Pancreas (tissue), 10 donors: Measurements from ENCODE around the gene SYNPR. TPM values are rescaled to one million over a fixed set of nuclear protein-coding genes. Genes with fewer than 3 reads are reported as not detected.
A peak's percentile ranks its signal among the peaks of the same experiment; 100 is the strongest.

ENCODE experiments used
- ATAC-seq, 4 donors: fragments of 200-7000 bp; cut with Tn5 transposase; one replicate each; pipeline versions ENCODE4 v1.8.0 to v1.9.1; 2020; ENCODE audit warnings: mild to moderate bottlenecking in 4 of 4, moderate library complexity in 4 of 4
- DNase-seq, 6 donors: peaks; one replicate each; pipeline ENCODE4 v3.0.0-alpha.2; 2020
- FAIRE-seq: peaks from 2 replicates; lab custom pipeline; 2012; peaks lifted over from hg19 to GRCh38; lab: Jason Lieb, UNC
- H3K27ac ChIP-seq, 4 donors: fragments of 200-600 bp; sonication (generic); 1 replicate in 3 of 4; 2 replicates in 1 of 4; pipeline versions ENCODE4 v1.5.0 to v1.8.0; 2020
- H3K27me3 ChIP-seq, 4 donors: fragments of 200-600 bp; one replicate each; pipeline ENCODE4 v1.8.0; 2021
- H3K36me3 ChIP-seq, 3 donors: fragments of 200-600 bp; sonication (generic) in 1 of 3; one replicate each; pipeline versions ENCODE4 v1.5.0 to v1.8.0; 2020 to 2021
- H3K4me1 ChIP-seq, 3 donors: fragments of 200-600 bp; one replicate each; pipeline ENCODE4 v1.8.0; 2021
- H3K4me3 ChIP-seq, 4 donors: fragments of 200-600 bp; sonication (generic) in 2 of 4; one replicate each; pipeline versions ENCODE4 v1.5.0 to v1.8.0; 2020 to 2021
- H3K9me3 ChIP-seq, 4 donors: fragments of 200-600 bp; one replicate each; pipeline ENCODE4 v1.8.0; 2021
- CTCF ChIP-seq, 4 donors: fragments of 200-600 bp; sonication (generic) in 3 of 4; IDR thresholded peaks; one replicate each; pipeline versions ENCODE4 v1.5.0 to v1.8.0; 2021; ENCODE audit warnings: antibody characterized with exemption in 4 of 4
- WGBS, 2 donors: extraction: QIAGEN DNeasy Blood & Tissue Kit; methylation state at CpG; one replicate each; pipeline ENCODE4 v1.1.7; 2013; 5-methylcytosine and 5-hydroxymethylcytosine counted together
- intact Hi-C, 3 donors: fragments of 100-400 bp; cut with DNase I; formaldehyde crosslinking; loops; one replicate each; pipeline versions ENCODE4 v1.11.1 to v1.14.2; 2022
- polyA plus RNA-seq, 2 donors: library from polyadenylated mRNA; stranded (reverse); fragments of 200-250 nt; gene quantifications; one replicate each; pipeline ENCODE4 v1.2.3, GENCODE V29; 2013
- total RNA-seq, 6 donors: library from RNA; stranded (reverse); fragmentation: NEBNext Ultra II Directional in 4 of 6; extraction: Animal tissue kit (Norgen Biotek cat#: 25700) in 4 of 6; gene quantifications; one replicate each; pipeline versions ENCODE4 v1.2.1 to v1.2.4, GENCODE V29; 2021 to 2023
- donor health status: healthy with polysubstance abuse.
- donor health status: DM: no; HTN: no; CAD: no; lungs with moderate emphysema.
- donor health status: DM: no; HTN: no; CAD: no.
- donor health status: control.
- donor health status: control.
- donor health status: Bipolar disorder and iron deficiency.
- donor health status: DM: yes; HTN: yes; CAD: no.
- donor health status: DM: no; HTN: no; CAD: no.
- donor health status: DM: no; HTN: no; CAD: no.
- donor health status: DM: yes; HTN: yes; CAD: no.

SYNPR gene
- total and polyA plus RNA-seq, 8 donors = 0.31 to 1.4 TPM; not detected in 6

DNA sequence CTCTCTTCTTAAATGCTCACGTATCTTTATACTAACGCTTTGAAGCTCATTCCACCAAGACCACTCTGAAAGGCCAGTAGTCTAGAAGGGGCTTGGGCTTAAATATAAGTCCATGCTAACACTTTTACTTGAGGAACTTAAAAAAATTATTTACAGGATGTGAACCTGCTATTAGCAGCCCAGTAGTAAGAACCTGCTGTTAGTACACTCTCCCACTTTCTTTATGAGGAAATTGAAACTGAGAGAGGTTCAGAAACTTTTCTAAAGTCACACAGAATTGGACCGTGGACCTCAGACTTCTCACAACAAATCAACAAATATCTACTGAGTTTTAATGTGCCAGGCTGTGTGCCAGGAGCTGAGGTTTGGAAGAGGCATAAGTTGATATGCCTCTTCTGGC is 53.4 kb downstream of the SYNPR start:
- intact Hi-C loops = no loop called here
- no peaks in the 10 kb centered on the region for H3K4me1 ChIP-seq
- no peak for FAIRE-seq

GRCh38 chr3:63333815-63334214 is 55.7 kb downstream of the SYNPR start:
- Histone ChIP-seq H3K27ac (no peak overlapping the region), H3K36me3 (no peaks in the 10 kb centered on the region), H3K9me3 (no peaks in the 10 kb centered on the region), H3K4me1 (no peaks in the 10 kb centered on the region), H3K27me3 (no peaks in the 10 kb centered on the region), H3K4me3 (no peak overlapping the region)
- DNase-seq (no peak), FAIRE-seq (no peak), ATAC-seq (no peak)
- TF ChIP-seq CTCF (IDR thresholded peaks at IDR 0.05) = peak in 1 of 4 donors; percentile 13
- 64 to 90% methylated on average over 1 of the region's 1 CpG for WGBS, 2 donors
- intact Hi-C loops = no loop called here

More for the DNA sequence above, 53.4 kb downstream of the SYNPR start:
- ATAC-seq = no peak
- Histone ChIP-seq H3K36me3 (no peaks in the 10 kb centered on the region), H3K4me3 (no peak overlapping the region), H3K9me3 (no peaks in the 10 kb centered on the region), H3K27me3 (no peaks in the 10 kb centered on the region), H3K27ac (no peak overlapping the region)
- WGBS, 2 donors = 83 to 88% methylated on average over 3 of the region's 3 CpGs
- DNase-seq = no peak
- TF ChIP-seq CTCF (IDR thresholded peaks at IDR 0.05) = no peak

DNA sequence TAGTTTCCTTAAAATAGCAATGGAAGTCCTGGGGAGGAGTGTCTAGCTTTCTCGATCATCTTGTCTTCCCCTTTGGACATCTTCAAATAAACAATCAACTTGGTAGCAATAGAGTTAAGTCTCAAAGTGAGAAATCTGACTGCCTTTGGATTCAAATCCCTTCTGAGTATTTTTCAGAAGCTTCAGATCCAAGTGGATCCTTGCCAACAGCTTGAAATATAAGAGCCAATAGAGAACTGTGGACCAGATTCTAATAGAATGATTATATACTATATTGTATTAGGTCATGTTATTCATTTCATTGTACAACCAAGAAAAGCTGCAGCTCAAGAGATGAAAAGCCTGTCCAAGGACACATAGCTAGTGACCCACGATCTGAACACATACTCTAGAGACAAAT is 60.2 kb downstream of the SYNPR start:
- Histone ChIP-seq H3K4me1 (no peaks in the 10 kb centered on the region), H3K4me3 (no peak overlapping the region), H3K27me3 (no peaks in the 10 kb centered on the region), H3K27ac (no peak overlapping the region), H3K9me3 (no peaks in the 10 kb centered on the region), H3K36me3 (no peaks in the 10 kb centered on the region)
- 59 to 60% methylated on average over 2 of the region's 2 CpGs for WGBS, 2 donors
- ATAC-seq (no peak), FAIRE-seq (no peak), DNase-seq (no peak)
- intact Hi-C loops = no loop called here
- no peak for TF ChIP-seq CTCF (IDR thresholded peaks at IDR 0.05)

DNA sequence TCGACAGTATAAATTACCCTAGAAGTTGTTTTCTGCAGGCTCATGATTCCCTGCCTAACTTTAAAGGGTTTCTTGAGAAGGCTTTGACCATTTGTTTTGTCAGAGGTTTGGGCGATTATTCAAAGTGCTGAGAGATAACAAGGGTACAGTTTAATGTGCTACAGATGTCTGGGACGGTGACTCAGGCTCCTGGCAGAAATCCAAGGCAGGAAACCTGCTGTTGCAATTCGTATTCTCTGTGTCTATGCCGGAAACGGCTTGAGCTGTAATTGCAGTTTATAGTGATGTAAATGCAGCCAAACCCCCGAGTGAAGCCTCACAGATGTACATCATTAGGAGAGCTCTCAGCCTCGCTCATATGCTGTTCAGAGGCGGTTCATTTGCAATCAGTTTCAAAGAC is 65.6 kb downstream of the SYNPR start:
- Histone ChIP-seq H3K27me3 (no peaks in the 10 kb centered on the region), H3K36me3 (no peaks in the 10 kb centered on the region), H3K9me3 (no peaks in the 10 kb centered on the region), H3K4me3 (no peak overlapping the region), H3K4me1 (peaks cover 0 to 5% (median 0%) of the 10 kb centered on the region in 3 donors), H3K27ac (no peak overlapping the region)
- ATAC-seq = peak; percentile 89 to 95 (median 92)
- 8 to 10% methylated on average over 9 of the region's 9 CpGs for WGBS, 2 donors
- TF ChIP-seq CTCF (IDR thresholded peaks at IDR 0.05) = no peak
- DNase-seq = peak; percentile 65 to 85 (median 75)
- FAIRE-seq = no peak
- intact Hi-C loops = no loop called here

GRCh38 chr3:63344661-63345060 is 66.6 kb downstream of the SYNPR start:
- Histone ChIP-seq H3K9me3 (no peaks in the 10 kb centered on the region), H3K4me1 (peaks cover 0 to 5% (median 0%) of the 10 kb centered on the region in 3 donors), H3K4me3 (no peak overlapping the region), H3K27me3 (no peaks in the 10 kb centered on the region), H3K36me3 (no peaks in the 10 kb centered on the region), H3K27ac (no peak overlapping the region)
- FAIRE-seq (no peak), ATAC-seq (no peak), DNase-seq (no peak)
- intact Hi-C loops = no loop called here
- no peak for TF ChIP-seq CTCF (IDR thresholded peaks at IDR 0.05)
- WGBS, 2 donors = 53 to 69% methylated on average over 3 of the region's 3 CpGs
